Lower lobe of right lung (tissue), 2 donors: ENCODE measurements around the gene POLD3. TPM values are rescaled to one million over a fixed set of nuclear protein-coding genes. Genes with fewer than 3 reads are reported as not detected.

Experiments
- ATAC-seq, 2 donors: fragments of 200-7000 bp; cut with Tn5 transposase; one replicate each; pipeline ENCODE4 v1.9.1; 2020 to 2022; ENCODE audit warnings: mild to moderate bottlenecking in 2 of 2, moderate library complexity in 2 of 2
- DNase-seq: peaks from one replicate; pipeline ENCODE4 v3.0.0-alpha.2; 2020
- H3K27ac ChIP-seq: fragments of 200-600 bp; one replicate; pipeline ENCODE4 v1.8.0; 2022
- H3K27me3 ChIP-seq: fragments of 200-600 bp; one replicate; pipeline ENCODE4 v1.8.0; 2022; ENCODE audit warnings: low read depth
- H3K36me3 ChIP-seq: fragments of 200-600 bp; one replicate; pipeline ENCODE4 v1.8.0; 2022; ENCODE audit warnings: mild to moderate bottlenecking
- H3K4me1 ChIP-seq: fragments of 200-600 bp; one replicate; pipeline ENCODE4 v1.8.0; 2022
- H3K4me3 ChIP-seq: fragments of 200-600 bp; one replicate; pipeline ENCODE4 v1.8.0; 2022; ENCODE audit warnings: mild to moderate bottlenecking
- H3K9me3 ChIP-seq: fragments of 200-600 bp; one replicate; pipeline ENCODE4 v1.8.0; 2022
- CTCF ChIP-seq: fragments of 200-600 bp; IDR thresholded peaks from one replicate; pipeline ENCODE4 v1.8.0; 2022; ENCODE audit warnings: antibody characterized with exemption, mild to moderate bottlenecking
- intact Hi-C: fragments of 100-400 bp; cut with DNase I; formaldehyde crosslinking; loops from one replicate; pipeline ENCODE4 v1.11.0; 2022
- total RNA-seq: library from RNA; stranded (reverse); fragmentation: NEBNext Ultra II Directional; extraction: Animal tissue kit (Norgen Biotek cat#: 25700); gene quantifications from one replicate; pipeline ENCODE4 v1.2.1, GENCODE V29; 2021
- donor health status: DM: no; HTN: yes; CAD: no; lungs with severe emphysema.

The POLD3 gene
- total RNA-seq, 1 donor from 2014 or later, result 18.5 TPM

DNA sequence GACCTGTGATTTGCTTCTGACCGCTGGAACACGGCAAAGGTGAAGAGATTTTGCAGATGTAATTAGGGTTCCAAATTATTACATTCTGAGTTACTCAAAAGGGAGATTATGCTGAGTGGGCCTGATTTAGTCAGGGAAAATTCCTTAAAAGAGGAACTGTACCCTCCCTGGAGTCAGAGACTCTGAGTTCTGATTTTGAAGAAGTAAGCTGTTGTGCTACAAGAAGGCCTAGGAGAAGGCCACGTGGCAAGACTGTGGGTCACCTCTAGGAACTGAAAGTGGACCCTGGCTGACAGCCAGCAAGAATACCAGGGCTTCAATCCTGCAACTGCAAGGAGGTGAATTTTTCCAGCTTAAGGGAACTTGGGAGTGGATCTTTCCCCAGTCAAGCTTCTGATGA, 93.5 kb downstream of the POLD3 start:
- Histone ChIP-seq H3K9me3 (no peaks in the 10 kb centered on the region), H3K4me1 (peaks cover 9% of the 10 kb centered on the region), H3K27me3 (peaks cover 4% of the 10 kb centered on the region), H3K4me3 (no peak overlapping the region), H3K27ac (no peak overlapping the region), H3K36me3 (no peaks in the 10 kb centered on the region)
- DNase-seq (peak; percentile 74), ATAC-seq (peak; percentile 39 to 60)
- no peak for TF ChIP-seq CTCF
- intact Hi-C loops, result no loop called here

- peaks cover 9% of the 10 kb centered on the region for H3K4me1 ChIP-seq
- peak; percentile 43 for DNase-seq
- intact Hi-C loops, result no loop called here
Measured at GRCh38 chr11:74686792-74687191, 94.4 kb downstream of the POLD3 start.

DNA sequence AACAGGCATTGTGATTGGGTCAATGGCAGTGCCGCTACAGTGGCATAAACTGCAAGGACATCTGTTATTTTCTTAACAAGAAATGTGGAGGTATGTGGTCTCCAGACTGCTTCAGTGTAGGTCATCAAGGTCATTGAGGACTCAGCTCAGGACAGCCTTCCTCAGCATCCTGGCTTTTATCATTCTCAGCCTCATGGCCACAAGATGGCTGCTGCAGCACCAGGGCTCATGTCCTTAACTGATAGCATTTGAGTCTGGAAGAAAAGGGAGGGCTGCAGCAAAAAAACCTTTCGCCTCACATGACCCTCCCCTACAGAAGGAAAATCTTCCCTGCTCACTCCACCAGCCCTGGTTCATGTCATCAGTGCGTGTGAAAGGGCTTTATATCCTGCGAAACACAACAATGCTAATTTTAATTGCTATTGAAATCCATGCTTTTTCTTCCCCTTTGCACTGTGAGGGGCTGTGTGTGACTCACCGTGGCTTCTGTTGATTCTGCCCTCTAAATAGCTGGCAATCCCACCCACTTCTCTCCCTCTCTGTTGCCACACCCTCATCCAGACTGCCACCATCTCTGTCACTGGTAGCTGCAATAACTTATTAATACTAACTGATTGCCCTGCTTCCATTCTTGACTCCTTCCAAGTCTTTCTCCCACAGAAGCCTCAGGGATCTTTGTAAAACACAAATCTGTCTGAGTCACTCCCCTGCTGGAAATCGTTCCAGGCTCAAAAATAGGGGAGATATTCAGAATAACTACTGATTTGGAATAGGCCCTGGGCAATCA, 95.0 kb downstream of the POLD3 start:
- Histone ChIP-seq H3K9me3 (no peaks in the 10 kb centered on the region), H3K27ac (no peak overlapping the region), H3K4me1 (peaks cover 9% of the 10 kb centered on the region), H3K36me3 (no peaks in the 10 kb centered on the region), H3K4me3 (no peak overlapping the region), H3K27me3 (peaks cover 4% of the 10 kb centered on the region)
- TF ChIP-seq CTCF, result no peak
- ATAC-seq, result no peak
- DNase-seq, result peak; percentile 6
- intact Hi-C loops, result no loop called here

More at GRCh38 chr11:74686792-74687191, 94.4 kb downstream of the POLD3 start:
- H3K9me3 ChIP-seq, result no peaks in the 10 kb centered on the region
- ATAC-seq, result no peak
- no peak overlapping the region for H3K27ac ChIP-seq
- H3K27me3 ChIP-seq, result peaks cover 4% of the 10 kb centered on the region
- TF ChIP-seq CTCF, result no peak
- H3K36me3 ChIP-seq, result no peaks in the 10 kb centered on the region
- H3K4me3 ChIP-seq, result no peak overlapping the region

GRCh38 chr11:74689666-74690065, 97.3 kb downstream of the POLD3 start:
- Histone ChIP-seq H3K4me1 (no peaks in the 10 kb centered on the region), H3K4me3 (no peak overlapping the region), H3K9me3 (no peaks in the 10 kb centered on the region), H3K27ac (no peak overlapping the region), H3K27me3 (no peaks in the 10 kb centered on the region), H3K36me3 (no peaks in the 10 kb centered on the region)
- intact Hi-C loops, result no loop called here
- ATAC-seq (no peak), DNase-seq (no peak)
- TF ChIP-seq CTCF, result no peak

- peaks cover 12% of the 10 kb centered on the region for H3K4me1 ChIP-seq
- H3K4me3 ChIP-seq, result no peak overlapping the region
- no peak for TF ChIP-seq CTCF
- H3K36me3 ChIP-seq, result no peaks in the 10 kb centered on the region
- DNase-seq (no peak), ATAC-seq (no peak)
- H3K27me3 ChIP-seq, result no peaks in the 10 kb centered on the region
- intact Hi-C loops, result no loop called here
- no peak overlapping the region for H3K27ac ChIP-seq
- no peaks in the 10 kb centered on the region for H3K9me3 ChIP-seq
Measured at GRCh38 chr11:74691755-74692154, 99.4 kb downstream of the POLD3 start.

Other genes starting within 250 kb of the POLD3 start
- 5.2 TPM for gene PGM2L1, start 194.1 kb upstream of the POLD3 start, total RNA-seq
- 34.9 TPM for gene KCNE3, start 125.0 kb upstream of the POLD3 start, total RNA-seq
- gene LIPT2, start 98.9 kb upstream of the POLD3 start, total RNA-seq, result 2.7 TPM
- gene CHRDL2, start 138.8 kb downstream of the POLD3 start, total RNA-seq, result 1.2 TPM
- gene RNF169, start 156.3 kb downstream of the POLD3 start, total RNA-seq, result 21.2 TPM